Liver (tissue), 9 donors: ENCODE measurements around the gene CIB1. TPM values are rescaled to one million over a fixed set of nuclear protein-coding genes. Genes with fewer than 3 reads are reported as not detected.

Experiments used
- DNase-seq: peaks from one replicate; pipeline ENCODE4 v3.0.0-alpha.2; 2017; ENCODE audit warnings: low spot score
- H3K27ac ChIP-seq, 2 donors: one replicate each; pipeline ENCODE4 v1.7.0; 2013; ENCODE audit warnings: inconsistent platforms in 2 of 2, low read length in 2 of 2, control low read depth in 1 of 2, low read depth in 1 of 2, mild to moderate bottlenecking in 1 of 2
- H3K27me3 ChIP-seq, 4 donors: one replicate each; pipeline versions ENCODE4 v1.6.1 to v1.7.0; 2013; ENCODE audit warnings: low read length in 3 of 4, inconsistent platforms in 1 of 4, mild to moderate bottlenecking in 1 of 4, moderate library complexity in 1 of 4; ENCODE audit not compliant: control insufficient read depth in 4 of 4, insufficient read depth in 4 of 4
- H3K36me3 ChIP-seq, 4 donors: one replicate each; pipeline versions ENCODE4 v1.6.1 to v1.7.0; 2013; ENCODE audit warnings: low read length in 3 of 4, mild to moderate bottlenecking in 3 of 4, low read depth in 1 of 4, moderate library complexity in 1 of 4; ENCODE audit not compliant: control insufficient read depth in 4 of 4, insufficient read depth in 3 of 4
- H3K4me1 ChIP-seq, 4 donors: one replicate each; pipeline versions ENCODE4 v1.6.1 to v1.7.0; 2013; ENCODE audit warnings: low read length in 3 of 4, mild to moderate bottlenecking in 3 of 4, moderate library complexity in 1 of 4; ENCODE audit not compliant: control insufficient read depth in 4 of 4, insufficient read depth in 4 of 4
- H3K4me3 ChIP-seq, 3 donors: one replicate each; pipeline versions ENCODE4 v1.6.1 to v1.7.0; 2013; ENCODE audit warnings: low read length in 3 of 3, control low read depth in 1 of 3, low read depth in 1 of 3, mild to moderate bottlenecking in 1 of 3
- H3K9ac ChIP-seq, 2 donors: one replicate each; pipeline ENCODE4 v1.7.0; 2013; ENCODE audit warnings: low read length in 2 of 2, mild to moderate bottlenecking in 2 of 2, moderate library complexity in 2 of 2, control low read depth in 1 of 2, low read depth in 1 of 2
- H3K9me3 ChIP-seq, 4 donors: one replicate each; pipeline versions ENCODE4 v1.6.1 to v1.7.0; 2013; ENCODE audit warnings: low read length in 3 of 4; ENCODE audit not compliant: control insufficient read depth in 4 of 4
- EGR1 ChIP-seq, 2 donors: IDR thresholded peaks; 2 replicates each; pipeline ENCODE4 v1.6.1; 2016 to 2018; ENCODE audit warnings: antibody characterized with exemption in 2 of 2, low read depth in 2 of 2
- FOXA1 ChIP-seq: IDR thresholded peaks from 2 replicates; pipeline ENCODE4 v1.6.1; 2016; ENCODE audit warnings: antibody characterized with exemption
- FOXA2 ChIP-seq: IDR thresholded peaks from 2 replicates; pipeline ENCODE4 v1.6.1; 2016; ENCODE audit warnings: antibody characterized with exemption
- GABPA ChIP-seq, 2 donors: IDR thresholded peaks in 1 of 2; conservative IDR thresholded peaks in 1 of 2; 2 replicates each; pipeline ENCODE4 v1.6.1; 2016; ENCODE audit warnings: antibody characterized with exemption in 2 of 2, mild to moderate bottlenecking in 1 of 2, moderate library complexity in 1 of 2
- HNF4A ChIP-seq, 2 donors: conservative IDR thresholded peaks; 2 replicates each; pipeline ENCODE4 v1.6.1; 2016; ENCODE audit warnings: antibody characterized with exemption in 2 of 2, mild to moderate bottlenecking in 2 of 2
- HNF4G ChIP-seq: IDR thresholded peaks from 2 replicates; pipeline ENCODE4 v1.6.1; 2016; ENCODE audit warnings: antibody characterized with exemption
- JUND ChIP-seq, 2 donors: IDR thresholded peaks; 2 replicates each; pipeline ENCODE4 v1.6.1; 2016; ENCODE audit warnings: antibody characterized with exemption in 2 of 2
- NR2F2 ChIP-seq: IDR thresholded peaks from 2 replicates; pipeline ENCODE4 v1.6.1; 2016; ENCODE audit warnings: antibody characterized with exemption
- RAD21 ChIP-seq, 2 donors: IDR thresholded peaks; 2 replicates each; pipeline ENCODE4 v1.6.1; 2016; ENCODE audit warnings: antibody characterized with exemption in 2 of 2, mild to moderate bottlenecking in 2 of 2
- REST ChIP-seq: IDR thresholded peaks from 2 replicates; pipeline ENCODE4 v1.6.1; 2016; ENCODE audit warnings: antibody characterized with exemption, mild to moderate bottlenecking
- RXRA ChIP-seq, 2 donors: IDR thresholded peaks; 2 replicates each; pipeline ENCODE4 v1.6.1; 2017 to 2018; ENCODE audit warnings: antibody characterized with exemption in 2 of 2, mild to moderate bottlenecking in 1 of 2
- SP1 ChIP-seq: IDR thresholded peaks from 2 replicates; pipeline ENCODE4 v1.6.1; 2018; ENCODE audit warnings: antibody characterized with exemption, mild to moderate bottlenecking
- TAF1 ChIP-seq: conservative IDR thresholded peaks from 2 replicates; pipeline ENCODE4 v1.6.1; 2016; ENCODE audit warnings: antibody characterized with exemption, mild to moderate bottlenecking
- YY1 ChIP-seq: IDR thresholded peaks from 2 replicates; pipeline ENCODE4 v1.6.1; 2016; ENCODE audit warnings: antibody characterized with exemption, mild to moderate bottlenecking
- WGBS: extraction: QIAGEN DNeasy Blood & Tissue Kit; methylation state at CpG from one replicate; pipeline ENCODE4 v1.1.7; 2013; 5-methylcytosine and 5-hydroxymethylcytosine counted together
- polyA plus RNA-seq, 2 donors: library from polyadenylated mRNA; stranded (reverse) in 1 of 2; unstranded in 1 of 2; fragments of 200-250 nt in 1 of 2; fragments of >200 nt in 1 of 2; fragmentation: Nextera tagmentation in 1 of 2; extraction: Ambion mirVana in 1 of 2; gene quantifications; one replicate each; pipeline versions ENCODE4 v1.2.1 to v1.2.3, GENCODE V29; 2013 to 2015
- total RNA-seq, 2 donors: library from RNA; depleted of rRNA; stranded (reverse); fragments of >200 nt; gene quantifications; one replicate each; pipeline ENCODE4 v1.2.3, GENCODE V29; 2014
- TF ChIP-seq, protein P1 (sequence below): IDR thresholded peaks from 2 replicates; pipeline ENCODE4 v1.6.1; 2016; ENCODE audit warnings: antibody characterized with exemption
- TF ChIP-seq, protein P2 (sequence below): fragments of 150-350 bp; IDR thresholded peaks from 2 replicates; pipeline ENCODE4 v1.5.1; 2017; ENCODE audit warnings: improper control_type of control experiment, low read depth, low read length; ENCODE audit not compliant: missing input control
- TF ChIP-seq, protein P3 (sequence below): IDR thresholded peaks from 2 replicates; pipeline ENCODE4 v1.6.1; 2016; ENCODE audit warnings: antibody characterized with exemption
- TF ChIP-seq, protein P4 (sequence below): IDR thresholded peaks from 2 replicates; pipeline ENCODE4 v1.6.1; 2016; ENCODE audit warnings: antibody characterized with exemption
- donor health status: healthy.
- donor health status: healthy.
- donor health status: healthy.
- donor health status: healthy.
- donor health status: healthy.

Gene CIB1
- total and polyA plus RNA-seq, 4 donors, result 14.9 to 107 (median 49.3) TPM

DNA sequence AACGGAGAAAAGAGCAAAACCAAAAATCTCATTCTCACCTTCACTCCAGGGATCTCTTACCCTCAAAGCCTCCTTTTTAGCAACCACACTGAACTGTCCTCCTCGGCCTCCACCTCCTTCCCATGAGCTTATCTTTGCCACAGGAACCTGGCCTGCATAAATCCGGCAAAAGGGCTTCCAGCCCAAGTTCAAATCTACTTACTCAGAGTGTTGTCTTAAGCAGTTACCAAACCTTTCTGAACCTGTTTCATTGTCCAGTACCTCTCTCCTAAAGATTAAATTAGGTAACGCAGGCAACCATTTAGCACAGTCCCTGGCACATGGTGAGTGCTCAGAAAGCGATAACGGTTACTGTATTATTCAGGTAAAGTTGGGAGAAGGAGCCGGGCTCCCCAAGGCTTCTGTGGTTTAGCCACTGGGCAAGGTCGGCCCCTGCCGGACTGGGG is 777 bp downstream of the CIB1 start:
- no peak for DNase-seq
- 5% methylated on average over 9 of the region's 9 CpGs for WGBS
- Histone ChIP-seq H3K27ac (peak overlapping the region; percentile 96 to 97), H3K27me3 (no peaks in the 10 kb centered on the region), H3K9me3 (no peaks in the 10 kb centered on the region), H3K36me3 (peaks cover 11 to 20% (median 16%) of the 10 kb centered on the region in 4 donors), H3K4me3 (peak overlapping the region; percentile 62 to 89 (median 86)), H3K4me1 (peaks cover 13 to 47% (median 35%) of the 10 kb centered on the region in 4 donors), H3K9ac (peak overlapping the region; percentile 83 to 90)
- no peak for TF ChIP-seq FOXA2
- no peak for TF ChIP-seq SP1
- TF ChIP-seq REST, result no peak
- TF ChIP-seq, protein P1, sequence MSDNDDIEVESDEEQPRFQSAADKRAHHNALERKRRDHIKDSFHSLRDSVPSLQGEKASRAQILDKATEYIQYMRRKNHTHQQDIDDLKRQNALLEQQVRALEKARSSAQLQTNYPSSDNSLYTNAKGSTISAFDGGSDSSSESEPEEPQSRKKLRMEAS, result no peak
- TF ChIP-seq FOXA1, result no peak
- peak; percentile 81 to 85 for TF ChIP-seq RAD21 (IDR thresholded peaks at IDR 0.05)
- TF ChIP-seq, protein P2, sequence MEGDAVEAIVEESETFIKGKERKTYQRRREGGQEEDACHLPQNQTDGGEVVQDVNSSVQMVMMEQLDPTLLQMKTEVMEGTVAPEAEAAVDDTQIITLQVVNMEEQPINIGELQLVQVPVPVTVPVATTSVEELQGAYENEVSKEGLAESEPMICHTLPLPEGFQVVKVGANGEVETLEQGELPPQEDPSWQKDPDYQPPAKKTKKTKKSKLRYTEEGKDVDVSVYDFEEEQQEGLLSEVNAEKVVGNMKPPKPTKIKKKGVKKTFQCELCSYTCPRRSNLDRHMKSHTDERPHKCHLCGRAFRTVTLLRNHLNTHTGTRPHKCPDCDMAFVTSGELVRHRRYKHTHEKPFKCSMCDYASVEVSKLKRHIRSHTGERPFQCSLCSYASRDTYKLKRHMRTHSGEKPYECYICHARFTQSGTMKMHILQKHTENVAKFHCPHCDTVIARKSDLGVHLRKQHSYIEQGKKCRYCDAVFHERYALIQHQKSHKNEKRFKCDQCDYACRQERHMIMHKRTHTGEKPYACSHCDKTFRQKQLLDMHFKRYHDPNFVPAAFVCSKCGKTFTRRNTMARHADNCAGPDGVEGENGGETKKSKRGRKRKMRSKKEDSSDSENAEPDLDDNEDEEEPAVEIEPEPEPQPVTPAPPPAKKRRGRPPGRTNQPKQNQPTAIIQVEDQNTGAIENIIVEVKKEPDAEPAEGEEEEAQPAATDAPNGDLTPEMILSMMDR, result peak; percentile 68
- TF ChIP-seq, protein P3, sequence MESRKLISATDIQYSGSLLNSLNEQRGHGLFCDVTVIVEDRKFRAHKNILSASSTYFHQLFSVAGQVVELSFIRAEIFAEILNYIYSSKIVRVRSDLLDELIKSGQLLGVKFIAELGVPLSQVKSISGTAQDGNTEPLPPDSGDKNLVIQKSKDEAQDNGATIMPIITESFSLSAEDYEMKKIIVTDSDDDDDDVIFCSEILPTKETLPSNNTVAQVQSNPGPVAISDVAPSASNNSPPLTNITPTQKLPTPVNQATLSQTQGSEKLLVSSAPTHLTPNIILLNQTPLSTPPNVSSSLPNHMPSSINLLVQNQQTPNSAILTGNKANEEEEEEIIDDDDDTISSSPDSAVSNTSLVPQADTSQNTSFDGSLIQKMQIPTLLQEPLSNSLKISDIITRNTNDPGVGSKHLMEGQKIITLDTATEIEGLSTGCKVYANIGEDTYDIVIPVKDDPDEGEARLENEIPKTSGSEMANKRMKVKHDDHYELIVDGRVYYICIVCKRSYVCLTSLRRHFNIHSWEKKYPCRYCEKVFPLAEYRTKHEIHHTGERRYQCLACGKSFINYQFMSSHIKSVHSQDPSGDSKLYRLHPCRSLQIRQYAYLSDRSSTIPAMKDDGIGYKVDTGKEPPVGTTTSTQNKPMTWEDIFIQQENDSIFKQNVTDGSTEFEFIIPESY, result no peak
- no peak for TF ChIP-seq NR2F2
- no peak for TF ChIP-seq EGR1 (IDR thresholded peaks at IDR 0.05; ENCODE audit: low read depth in 2 of 2)
- TF ChIP-seq HNF4G, result no peak
- TF ChIP-seq, protein P4, sequence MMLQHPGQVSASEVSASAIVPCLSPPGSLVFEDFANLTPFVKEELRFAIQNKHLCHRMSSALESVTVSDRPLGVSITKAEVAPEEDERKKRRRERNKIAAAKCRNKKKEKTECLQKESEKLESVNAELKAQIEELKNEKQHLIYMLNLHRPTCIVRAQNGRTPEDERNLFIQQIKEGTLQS, result no peak
- peak in 1 of 2 donors; percentile 14 for TF ChIP-seq GABPA (IDR thresholded peaks at IDR 0.05 in 1 of 2, conservative IDR thresholded peaks at IDR 0.05 in 1 of 2)
- TF ChIP-seq TAF1, result no peak
- no peak for TF ChIP-seq YY1
- no peak for TF ChIP-seq RXRA (IDR thresholded peaks at IDR 0.05)
- no peak for TF ChIP-seq HNF4A (conservative IDR thresholded peaks at IDR 0.05)
- TF ChIP-seq JUND (IDR thresholded peaks at IDR 0.05), result peak in 1 of 2 donors; percentile 30
